ENCODE measurements around the gene EFHD2.
"Not testable (repeated sequence)": the region's sequence is repeated elsewhere in the genome, so short reads cannot be mapped to it uniquely, and the experiment has no call there.

EFHD2 gene

GRCh38 chr1:15412175-15412800, 2.6 kb downstream of the EFHD2 start:
- DNase-seq (ENCODE audit: low spot score), result no peak

- no peak for DNase-seq (ENCODE audit: low spot score)
Observed at GRCh38 chr1:15412843-15413242, 3.2 kb downstream of the EFHD2 start.

GRCh38 chr1:15413563-15414444, 4.1 kb downstream of the EFHD2 start:
- DNase-seq (ENCODE audit: low spot score), result no peak

GRCh38 chr1:15414445-15414983, 4.8 kb downstream of the EFHD2 start:
- no peak for DNase-seq (ENCODE audit: low spot score)

- DNase-seq (ENCODE audit: low spot score), result no peak
Observed at GRCh38 chr1:15417059-15417934, 7.6 kb downstream of the EFHD2 start.

GRCh38 chr1:15418806-15419515, 9.3 kb downstream of the EFHD2 start:
- DNase-seq (ENCODE audit: low spot score), result no peak

GRCh38 chr1:15420853-15421465, 11.3 kb downstream of the EFHD2 start:
- DNase-seq (ENCODE audit: low spot score), result no peak

GRCh38 chr1:15422871-15423270, 13.2 kb downstream of the EFHD2 start:
- no peak for DNase-seq (ENCODE audit: low spot score)

GRCh38 chr1:15423355-15424077, 13.8 kb downstream of the EFHD2 start:
- DNase-seq (ENCODE audit: low spot score), result no peak

GRCh38 chr1:15424146-15424667, 14.5 kb downstream of the EFHD2 start:
- no peak for DNase-seq (ENCODE audit: low spot score)

- DNase-seq (ENCODE audit: low spot score), result no peak
Observed at GRCh38 chr1:15424981-15425380, 15.3 kb downstream of the EFHD2 start.

- DNase-seq (ENCODE audit: low spot score), result no peak
Observed at GRCh38 chr1:15425521-15425920, 15.8 kb downstream of the EFHD2 start.

GRCh38 chr1:15425958-15426357, 16.3 kb downstream of the EFHD2 start:
- no peak for DNase-seq (ENCODE audit: low spot score)

- no peak for DNase-seq (ENCODE audit: low spot score)
Observed at GRCh38 chr1:15426492-15427279, 17.0 kb downstream of the EFHD2 start.

- no peak for DNase-seq (ENCODE audit: low spot score)
Observed at GRCh38 chr1:15427280-15427666, 17.6 kb downstream of the EFHD2 start.

GRCh38 chr1:15428252-15428651, 18.6 kb downstream of the EFHD2 start:
- not testable (repeated sequence) for DNase-seq (ENCODE audit: low spot score)

GRCh38 chr1:15428815-15429435, 19.2 kb downstream of the EFHD2 start:
- DNase-seq (ENCODE audit: low spot score), result no peak

GRCh38 chr1:15429701-15430149, 20.0 kb downstream of the EFHD2 start:
- peak; percentile 77 for DNase-seq (ENCODE audit: low spot score)

Measured in RKO (cell line).